K562 (cell line): ENCODE data around the gene SLC19A2. TPM values are rescaled to one million over a fixed set of nuclear protein-coding genes. Genes with fewer than 3 reads are reported as not detected.

Source experiments
- CEBPG ChIP-seq, 3 experiments: fragments of 200-800 bp in 1 of 3; sonication (Bioruptor generic) in 1 of 3; sonication (generic) in 1 of 3; formaldehyde crosslinking in 1 of 3; IDR thresholded peaks in 2 of 3; conservative IDR thresholded peaks in 1 of 3; 2 replicates each; pipeline versions ENCODE4 v1.6.1 to v1.8.0; 2016 to 2022; ENCODE audit warnings: missing compliant biosample characterization in 2 of 3, missing genetic modification characterization in 2 of 3, mild to moderate bottlenecking in 1 of 3, missing genetic modification reagents in 1 of 3
- CHD1 ChIP-seq: fragments of 200-600 bp; sonication (generic); IDR thresholded peaks from one replicate; pipeline ENCODE4 v1.6.1; 2012; ENCODE audit warnings: mild to moderate bottlenecking, moderate library complexity, low read length, inconsistent platforms
- EP400 ChIP-seq: fragments of 450-650 bp; IDR thresholded peaks from 2 replicates; pipeline ENCODE4 v1.6.1; 2017; ENCODE audit warnings: antibody characterized with exemption, mild to moderate bottlenecking, moderate library complexity
- HDAC3 ChIP-seq: fragments of 450-650 bp; IDR thresholded peaks from 2 replicates; pipeline ENCODE4 v1.6.1; 2018; ENCODE audit warnings: borderline replicate concordance, mild to moderate bottlenecking, moderate library complexity; ENCODE audit not compliant: partially characterized antibody
- L3MBTL2 ChIP-seq: fragments of 450-650 bp; IDR thresholded peaks from 2 replicates; pipeline ENCODE4 v1.6.1; 2016; ENCODE audit warnings: mild to moderate bottlenecking, moderate library complexity
- MAFK ChIP-seq: IDR thresholded peaks from 2 replicates; pipeline ENCODE4 v1.6.1; 2011; ENCODE audit warnings: low read length, improper control_type of control experiment
- MEF2D ChIP-seq: conservative IDR thresholded peaks from 2 replicates; pipeline ENCODE4 v1.6.1; 2016; ENCODE audit warnings: low read depth, missing genetic modification characterization, missing compliant biosample characterization
- MNT ChIP-seq, 2 experiments: fragments of 450-650 bp; conservative IDR thresholded peaks; 2 replicates each; pipeline ENCODE4 v1.6.1; 2017; ENCODE audit warnings: mild to moderate bottlenecking in 2 of 2, moderate library complexity in 2 of 2
- NR2C1 ChIP-seq, 2 experiments: fragments of 450-650 bp; IDR thresholded peaks; 2 replicates each; pipeline ENCODE4 v1.6.1; 2017; ENCODE audit warnings: mild to moderate bottlenecking in 2 of 2, antibody characterized with exemption in 1 of 2, inconsistent platforms in 1 of 2, missing compliant biosample characterization in 1 of 2, missing genetic modification characterization in 1 of 2
- PREB ChIP-seq: sonication (generic); formaldehyde crosslinking; IDR thresholded peaks from 2 replicates; pipeline ENCODE4 v1.8.1; 2023; ENCODE audit warnings: mild to moderate bottlenecking, missing genetic modification reagents
- PRMT5 ChIP-seq: sonication (generic); formaldehyde crosslinking; IDR thresholded peaks from 2 replicates; pipeline ENCODE4 v1.5.0; 2020; ENCODE audit warnings: missing genetic modification reagents
- PYGO2 ChIP-seq: fragments of 450-650 bp; IDR thresholded peaks from 2 replicates; pipeline ENCODE4 v1.6.1; 2016; ENCODE audit warnings: mild to moderate bottlenecking, missing genetic modification characterization, moderate library complexity, missing compliant biosample characterization
- SIRT6 ChIP-seq: IDR thresholded peaks from one replicate; pipeline ENCODE4 v1.6.1; 2012; ENCODE audit warnings: low read depth, mild to moderate bottlenecking, control low read depth, inconsistent platforms, low read length, moderate library complexity
- TAF9B ChIP-seq: fragments of 450-650 bp; IDR thresholded peaks from 2 replicates; pipeline ENCODE4 v1.6.1; 2018; ENCODE audit warnings: mild to moderate bottlenecking; ENCODE audit not compliant: partially characterized antibody
- ZC3H4 ChIP-seq: sonication (generic); formaldehyde crosslinking; IDR thresholded peaks from 2 replicates; pipeline ENCODE4 v1.9.0; 2021; ENCODE audit warnings: missing genetic modification reagents, borderline replicate concordance
- ZNF12 ChIP-seq: sonication (generic); formaldehyde crosslinking; IDR thresholded peaks from 2 replicates; pipeline ENCODE4 v1.4.0; 2020; ENCODE audit warnings: mild to moderate bottlenecking, missing genetic modification reagents
- ZNF639 ChIP-seq, 2 experiments: fragments of 200-800 bp in 1 of 2; sonication (Bioruptor generic) in 1 of 2; sonication (generic) in 1 of 2; formaldehyde crosslinking in 1 of 2; IDR thresholded peaks in 1 of 2; conservative IDR thresholded peaks in 1 of 2; 2 replicates each; pipeline versions ENCODE4 v1.5.0 to v1.6.1; 2016 to 2020; ENCODE audit warnings: missing compliant biosample characterization in 1 of 2, missing genetic modification characterization in 1 of 2, missing genetic modification reagents in 1 of 2
- ZNF644 ChIP-seq: fragments of 200-800 bp; sonication (Bioruptor generic); IDR thresholded peaks from 2 replicates; pipeline ENCODE4 v1.6.1; 2016; ENCODE audit warnings: low read depth, missing genetic modification characterization, missing compliant biosample characterization
- polyA plus RNA-seq, 8 experiments: library from polyadenylated mRNA; depleted of rRNA in 4 of 8; stranded (reverse) in 5 of 8; unstranded in 3 of 8; fragments of >200 nt; fragmentation: Nextera tagmentation in 2 of 8; fragmentation: Illumina TruSeq in 1 of 8; extraction: Ambion mirVana in 2 of 8; extraction: Trizol in 1 of 8; gene quantifications; 2 replicates each; pipeline versions ENCODE4 v1.2.1 to v1.2.3, GENCODE V29; 2011 to 2014; ENCODE audit warnings: inconsistent platforms in 1 of 8, missing spikeins in 1 of 8
- total RNA-seq, 7 experiments: library from RNA; depleted of rRNA in 6 of 7; stranded (reverse); fragments of >200 nt in 6 of 7; fragmentation: Illumina TruSeq in 2 of 7; extraction: Trizol in 2 of 7; gene quantifications; 2 replicates each; pipeline versions ENCODE4 v1.2.1 to v1.2.3, GENCODE V29; 2011 to 2021; ENCODE audit warnings: low replicate concordance in 1 of 7

The SLC19A2 gene
- total and polyA plus RNA-seq, 9 of the 15 experiments (the other 6 are each of a cell fraction or from before 2014, with no cell fraction given), result 7.4 to 42.8 (median 19.2) TPM

GRCh38 chr1:169486281-169487051, 722 bp upstream of the SLC19A2 start (continued):
- TF ChIP-seq MNT (conservative IDR thresholded peaks at IDR 0.05), result peak in 1 of 2 experiments; percentile 77; a peak in 3 of 4 replicates
- no peak for TF ChIP-seq PRMT5 (CRISPR knock-in tag)
- TF ChIP-seq L3MBTL2, result peak; percentile 6; the same call in 1 of the 2 replicates
- 0 out of 2 replicates have a peak, but pooled peaks have one; percentile 8 for TF ChIP-seq PYGO2 (tag)
- TF ChIP-seq ZC3H4 (CRISPR knock-in tag), result peak; percentile 43; the same call in 1 of the 2 replicates
- TF ChIP-seq CHD1, result no peak
- TF ChIP-seq NR2C1 (IDR thresholded peaks at IDR 0.05), result no peak
- TF ChIP-seq NR2C1 (tag; IDR thresholded peaks at IDR 0.05), result no peak
- TF ChIP-seq ZNF639 (CRISPR knock-in tag; conservative IDR thresholded peaks at IDR 0.05 in 1 of 2, IDR thresholded peaks at IDR 0.05 in 1 of 2), result no peak
- TF ChIP-seq HDAC3, result no peak
- TF ChIP-seq MAFK, result no peak
- no peak for TF ChIP-seq SIRT6
- TF ChIP-seq ZNF644 (tag), result no peak
- TF ChIP-seq CEBPG (CRISPR knock-in tag; IDR thresholded peaks at IDR 0.05), result peak; percentile 41; the same call in 1 of the 2 replicates
- TF ChIP-seq CEBPG (tag; conservative IDR thresholded peaks at IDR 0.05 in 1 of 2, IDR thresholded peaks at IDR 0.05 in 1 of 2), result peak; percentile 42 to 63; a peak in 3 of 4 replicates
- TF ChIP-seq EP400, result peak; percentile 74
- peak; percentile 58 for TF ChIP-seq TAF9B
- 0 out of 2 replicates have a peak, but pooled peaks have one; percentile 33 for TF ChIP-seq MEF2D (tag)
- no peak for TF ChIP-seq PREB (CRISPR knock-in tag)
- TF ChIP-seq ZNF12, result no peak
